Jurkat, Clone E6-1 (cell line): Measurements from ENCODE around the gene COL6A6. TPM values are rescaled to one million over a fixed set of nuclear protein-coding genes. Genes with fewer than 3 reads are reported as not detected.
A peak's percentile ranks its signal among the peaks of the same experiment; 100 is the strongest.

ENCODE experiments used
- DNase-seq: peaks from one replicate; pipeline ENCODE4 v3.0.0-alpha.2; 2011; ENCODE audit warnings: low read depth, low spot score
- H3K4me3 ChIP-seq: 2 replicates; pipeline ENCODE4 v1.5.1; 2011; ENCODE audit warnings: mild to moderate bottlenecking, low read length, control low read depth, moderate library complexity
- polyA plus RNA-seq: library from polyadenylated mRNA; unstranded; fragments of >200 nt; gene quantifications from one replicate; pipeline ENCODE4 v1.2.1, GENCODE V29; 2012; ENCODE audit warnings: missing spikeins; ENCODE audit not compliant: insufficient read length, insufficient read depth

The COL6A6 gene, protein sequence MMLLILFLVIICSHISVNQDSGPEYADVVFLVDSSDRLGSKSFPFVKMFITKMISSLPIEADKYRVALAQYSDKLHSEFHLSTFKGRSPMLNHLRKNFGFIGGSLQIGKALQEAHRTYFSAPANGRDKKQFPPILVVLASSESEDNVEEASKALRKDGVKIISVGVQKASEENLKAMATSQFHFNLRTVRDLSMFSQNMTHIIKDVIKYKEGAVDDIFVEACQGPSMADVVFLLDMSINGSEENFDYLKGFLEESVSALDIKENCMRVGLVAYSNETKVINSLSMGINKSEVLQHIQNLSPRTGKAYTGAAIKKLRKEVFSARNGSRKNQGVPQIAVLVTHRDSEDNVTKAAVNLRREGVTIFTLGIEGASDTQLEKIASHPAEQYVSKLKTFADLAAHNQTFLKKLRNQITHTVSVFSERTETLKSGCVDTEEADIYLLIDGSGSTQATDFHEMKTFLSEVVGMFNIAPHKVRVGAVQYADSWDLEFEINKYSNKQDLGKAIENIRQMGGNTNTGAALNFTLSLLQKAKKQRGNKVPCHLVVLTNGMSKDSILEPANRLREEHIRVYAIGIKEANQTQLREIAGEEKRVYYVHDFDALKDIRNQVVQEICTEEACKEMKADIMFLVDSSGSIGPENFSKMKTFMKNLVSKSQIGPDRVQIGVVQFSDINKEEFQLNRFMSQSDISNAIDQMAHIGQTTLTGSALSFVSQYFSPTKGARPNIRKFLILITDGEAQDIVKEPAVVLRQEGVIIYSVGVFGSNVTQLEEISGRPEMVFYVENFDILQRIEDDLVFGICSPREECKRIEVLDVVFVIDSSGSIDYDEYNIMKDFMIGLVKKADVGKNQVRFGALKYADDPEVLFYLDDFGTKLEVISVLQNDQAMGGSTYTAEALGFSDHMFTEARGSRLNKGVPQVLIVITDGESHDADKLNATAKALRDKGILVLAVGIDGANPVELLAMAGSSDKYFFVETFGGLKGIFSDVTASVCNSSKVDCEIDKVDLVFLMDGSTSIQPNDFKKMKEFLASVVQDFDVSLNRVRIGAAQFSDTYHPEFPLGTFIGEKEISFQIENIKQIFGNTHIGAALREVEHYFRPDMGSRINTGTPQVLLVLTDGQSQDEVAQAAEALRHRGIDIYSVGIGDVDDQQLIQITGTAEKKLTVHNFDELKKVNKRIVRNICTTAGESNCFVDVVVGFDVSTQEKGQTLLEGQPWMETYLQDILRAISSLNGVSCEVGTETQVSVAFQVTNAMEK (N-terminal part only)
- polyA plus RNA-seq = not detected

DNA sequence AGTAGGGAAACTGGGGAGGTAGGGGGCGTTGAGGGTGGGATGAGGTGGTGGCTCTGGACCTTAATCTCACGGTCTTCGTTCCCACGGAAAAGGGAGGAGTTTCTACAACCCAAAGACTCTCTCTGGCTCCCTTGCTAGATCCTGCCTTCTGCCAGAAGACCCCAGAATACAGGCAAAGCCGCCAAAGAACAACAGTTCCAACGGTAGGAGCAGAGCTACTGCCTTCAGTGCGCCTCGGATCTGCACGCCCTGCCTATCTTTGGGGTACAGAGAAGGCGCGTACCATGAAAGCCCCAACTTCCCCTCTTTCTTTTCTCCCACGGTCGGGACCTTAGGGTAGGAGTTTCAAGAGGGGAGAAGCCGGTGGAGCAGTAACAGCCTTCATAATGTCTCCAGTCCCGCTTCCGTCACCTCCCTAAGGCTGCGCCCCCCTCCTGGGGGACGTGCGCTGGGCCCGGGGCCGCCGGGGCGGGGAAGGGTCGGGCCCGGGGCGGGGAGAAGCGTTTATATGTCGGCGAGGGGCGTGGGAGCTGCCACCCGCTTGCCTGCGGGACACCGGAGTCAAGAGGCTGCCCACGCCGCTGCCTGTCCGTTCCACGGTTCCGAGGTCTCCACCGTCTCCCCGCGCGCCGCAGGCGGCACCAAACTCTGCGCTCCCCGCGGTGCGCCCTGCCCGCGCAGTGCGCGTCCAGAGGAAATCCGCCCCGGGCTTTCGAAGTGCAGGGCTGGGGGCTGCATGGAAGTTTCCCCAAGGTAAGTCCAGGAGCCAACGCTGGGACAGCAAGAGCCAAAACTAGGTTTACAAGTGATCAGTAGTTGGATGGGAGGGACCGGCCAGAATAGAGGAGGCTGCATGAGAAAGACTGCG, at the start of gene COL6A6:
TSS of gene COL6A6 (plus strand) at position 533 of the 868 bp plus-strand sequence. CDS start 43,188 bp downstream, outside the sequence.
- H3K4me3 ChIP-seq = no peak within 1 kb of the TSS
- DNase-seq = no peak

DNA sequence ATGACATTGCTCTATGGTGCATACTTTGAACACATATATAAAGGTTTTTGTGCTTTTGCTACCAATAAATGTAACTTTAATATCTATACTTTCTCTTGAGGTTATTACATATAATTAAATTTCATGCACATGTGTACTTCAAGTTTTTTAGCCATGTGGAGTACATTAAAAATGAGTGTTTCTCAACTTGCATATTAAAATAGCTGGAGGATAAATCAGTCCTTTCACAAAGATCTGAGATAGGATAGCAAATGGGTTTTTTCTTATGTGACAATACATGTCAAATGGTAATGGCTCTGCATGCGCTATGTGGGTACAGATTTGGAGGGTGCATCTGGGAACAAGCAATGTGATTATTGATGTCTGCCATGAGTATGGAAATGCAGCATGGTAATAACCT, 48.7 kb upstream of the COL6A6 start:
- no peak for DNase-seq
- H3K4me3 ChIP-seq = no peak overlapping the region

DNA sequence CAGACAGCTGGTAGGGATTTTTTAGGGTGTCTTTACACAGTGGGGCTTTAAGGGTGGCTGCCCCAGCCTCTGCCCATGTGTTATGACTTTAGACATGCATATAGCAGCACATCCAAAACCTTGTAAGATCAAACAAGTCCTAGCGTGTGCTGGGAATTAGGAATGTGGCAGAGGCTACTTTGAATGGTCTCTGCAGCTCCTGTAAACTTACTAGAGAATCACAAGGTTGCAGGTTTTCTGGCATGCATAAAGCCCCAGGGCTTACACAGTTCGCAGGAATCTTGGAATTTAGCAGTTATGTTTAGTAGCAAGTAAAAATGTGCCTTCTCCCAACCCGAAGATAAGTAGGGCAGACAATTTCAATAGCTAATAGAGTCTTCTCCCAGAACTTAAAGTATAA, 46.9 kb upstream of the COL6A6 start:
- no peak for DNase-seq
- H3K4me3 ChIP-seq = no peak overlapping the region

DNA sequence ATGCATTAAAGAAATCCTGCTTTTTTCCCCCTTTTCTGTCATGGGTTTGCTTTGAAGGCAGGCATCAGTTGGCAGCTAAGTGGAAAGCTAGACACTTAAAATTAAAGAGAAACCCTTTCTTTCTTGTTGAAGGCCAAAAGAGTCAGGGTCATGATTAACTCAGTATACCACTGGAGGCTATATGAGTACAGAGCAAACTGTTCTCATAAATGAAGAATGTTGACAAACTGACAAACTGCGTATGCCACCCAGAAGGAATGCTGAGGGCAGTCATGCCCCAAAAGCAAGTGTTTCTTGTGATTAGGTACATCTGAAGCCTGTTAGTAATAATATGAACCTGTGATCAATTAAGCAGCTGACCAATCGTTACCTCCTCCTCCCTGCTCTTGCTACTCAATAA, 43.6 kb upstream of the COL6A6 start:
- no peak for DNase-seq
- H3K4me3 ChIP-seq = no peak overlapping the region

DNA sequence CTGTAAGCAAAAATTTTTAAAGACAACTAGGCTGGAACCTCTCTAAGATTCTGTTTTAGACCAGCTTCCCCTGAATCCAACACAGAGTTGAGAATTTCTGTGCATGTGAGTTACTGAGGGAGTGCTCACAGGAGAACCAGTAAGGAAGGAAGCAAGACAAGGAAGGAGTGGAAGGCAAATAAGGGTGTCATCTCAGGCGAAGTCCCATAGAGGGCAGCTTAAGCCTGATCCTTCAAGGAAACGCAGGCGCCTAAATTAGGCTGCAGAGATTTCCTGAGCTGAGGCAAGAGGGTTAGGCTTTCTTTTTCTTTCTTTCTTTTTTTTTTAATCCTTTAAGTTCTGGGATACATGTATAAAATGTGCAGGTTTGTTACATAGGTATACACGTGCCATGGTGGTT, 36.2 kb upstream of the COL6A6 start:
- peak; percentile 22 for DNase-seq

DNA sequence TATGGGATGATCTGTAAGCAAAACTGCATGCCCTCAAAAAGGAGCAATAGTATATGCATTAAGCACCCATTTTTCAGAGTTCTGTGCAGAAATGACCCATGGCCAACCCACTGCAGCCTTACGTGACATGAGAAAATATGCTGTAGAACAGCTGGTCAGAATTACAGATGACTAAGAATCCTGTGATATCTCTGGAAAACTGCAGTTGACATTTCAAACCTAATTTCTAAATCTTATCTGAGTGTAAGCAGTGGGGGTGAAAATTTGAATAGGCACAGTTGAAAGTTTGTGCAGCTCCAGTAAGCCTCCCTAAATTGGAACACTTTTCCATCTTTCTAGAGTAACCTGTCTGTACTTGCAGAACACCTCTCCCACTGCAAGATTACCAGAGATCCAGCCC, 28.7 kb upstream of the COL6A6 start:
- no peak overlapping the region for H3K4me3 ChIP-seq
- no peak for DNase-seq

More for the DNA sequence above, 36.2 kb upstream of the COL6A6 start:
- H3K4me3 ChIP-seq = no peak overlapping the region

DNA sequence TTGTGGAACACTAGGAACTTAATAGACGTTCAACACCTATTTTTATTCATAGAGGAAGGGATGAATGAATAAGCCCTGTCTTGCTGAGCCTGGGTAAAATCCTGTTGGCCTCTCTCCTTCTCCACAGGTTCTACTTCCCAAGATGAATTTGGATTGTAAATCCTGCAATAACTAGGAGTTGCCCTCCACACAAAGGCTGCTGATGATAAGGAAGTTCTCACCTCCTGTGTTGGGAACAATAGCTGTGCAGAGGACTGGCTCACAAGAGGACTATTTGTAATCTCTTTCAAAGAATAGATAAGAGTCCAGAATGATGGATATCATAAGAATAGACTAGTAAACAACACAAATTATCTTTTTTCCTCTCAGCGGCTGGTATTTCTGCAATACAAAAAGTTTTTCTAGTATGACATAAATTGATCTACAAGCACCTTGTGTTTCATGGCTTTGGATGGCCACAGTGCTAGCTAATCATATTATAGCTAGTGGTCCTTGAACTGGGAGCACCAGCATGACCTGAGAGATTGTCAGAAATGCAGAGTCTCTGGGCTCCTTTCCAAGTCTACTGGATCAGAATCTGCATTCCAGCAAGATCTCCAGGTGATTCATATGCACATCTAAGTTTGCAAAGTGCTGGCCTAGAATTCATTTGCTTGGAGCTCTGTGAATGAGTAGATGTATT, 28.1 kb upstream of the COL6A6 start:
- no peak overlapping the region for H3K4me3 ChIP-seq
- DNase-seq = no peak

DNA sequence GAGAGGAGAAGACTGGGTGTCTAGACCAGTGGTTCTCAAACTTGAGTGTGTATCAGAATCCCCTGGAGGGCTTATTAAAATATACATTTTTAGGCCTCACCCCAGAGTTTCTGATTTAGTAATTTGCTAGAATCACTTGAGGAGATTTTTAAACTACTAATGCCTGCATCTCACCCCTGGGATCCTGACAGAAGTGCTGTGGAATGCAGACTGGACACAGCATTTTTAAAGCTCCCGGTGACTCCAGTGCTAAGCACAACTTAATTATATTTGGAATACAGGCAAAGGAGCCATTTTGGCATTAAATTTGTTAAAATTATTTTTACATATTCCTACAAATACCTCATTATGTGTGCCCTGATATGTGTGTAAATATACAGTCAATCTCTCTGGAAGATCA, 26.7 kb upstream of the COL6A6 start:
- DNase-seq = no peak
- no peak overlapping the region for H3K4me3 ChIP-seq

DNA sequence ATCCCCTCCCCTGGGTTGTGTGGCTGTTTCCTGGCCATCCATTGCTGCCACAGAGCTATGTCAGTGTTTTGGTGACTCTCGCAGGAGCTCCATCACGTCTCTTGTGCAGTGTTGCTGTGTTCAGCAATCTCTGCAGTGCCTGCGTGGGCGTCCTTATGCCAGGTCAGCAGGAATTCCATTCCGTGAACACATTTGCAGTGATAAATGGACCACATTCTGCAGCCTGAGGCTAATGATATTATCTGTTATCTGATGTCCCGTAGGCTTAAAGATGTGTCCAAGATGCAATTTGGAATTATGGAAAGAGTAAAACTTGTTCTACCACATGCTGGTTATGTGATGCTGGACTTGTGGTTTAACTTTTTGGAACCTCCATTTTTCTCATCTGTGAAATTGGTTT, 25.5 kb upstream of the COL6A6 start:
- DNase-seq = no peak
- H3K4me3 ChIP-seq = no peak overlapping the region

DNA sequence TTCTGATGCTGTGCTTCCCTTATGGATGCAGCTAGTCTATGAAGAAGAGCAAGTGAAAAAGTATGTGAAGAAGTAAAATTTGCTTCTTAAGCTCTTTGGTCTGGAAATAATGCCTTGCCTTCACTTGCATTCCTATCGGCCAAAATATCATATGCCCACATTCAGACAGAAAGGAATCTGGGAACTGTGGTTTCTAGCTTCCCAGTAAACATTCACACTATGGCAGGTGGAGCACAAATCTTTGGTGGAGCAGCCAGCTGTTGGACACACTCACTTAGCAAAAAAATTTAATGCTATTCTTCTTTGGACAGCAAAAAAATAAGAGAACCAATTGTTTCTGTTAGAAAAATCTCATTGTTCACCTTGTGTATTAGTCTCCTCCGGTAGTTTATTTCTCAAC, 12.3 kb upstream of the COL6A6 start:
- no peak for DNase-seq
- H3K4me3 ChIP-seq = no peak overlapping the region

DNA sequence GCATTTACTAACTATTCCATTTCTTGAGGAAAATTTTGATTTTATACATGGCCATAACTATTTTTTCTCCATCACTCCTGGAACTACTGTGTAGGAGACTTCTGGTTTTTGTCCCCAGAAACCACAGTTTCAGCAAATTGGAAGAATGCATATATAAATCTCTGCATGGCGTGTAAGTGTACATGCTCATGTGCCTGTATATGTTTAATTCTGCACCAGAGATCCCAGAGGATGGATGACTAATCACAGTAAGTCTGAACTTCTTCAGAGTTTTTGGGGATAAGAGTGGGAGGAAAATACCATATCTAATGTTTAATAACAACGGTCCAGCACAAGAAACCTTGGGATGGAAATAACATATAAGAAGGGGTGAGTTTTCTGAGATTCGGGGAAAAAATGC, 10.9 kb upstream of the COL6A6 start:
- no peak for DNase-seq

DNA sequence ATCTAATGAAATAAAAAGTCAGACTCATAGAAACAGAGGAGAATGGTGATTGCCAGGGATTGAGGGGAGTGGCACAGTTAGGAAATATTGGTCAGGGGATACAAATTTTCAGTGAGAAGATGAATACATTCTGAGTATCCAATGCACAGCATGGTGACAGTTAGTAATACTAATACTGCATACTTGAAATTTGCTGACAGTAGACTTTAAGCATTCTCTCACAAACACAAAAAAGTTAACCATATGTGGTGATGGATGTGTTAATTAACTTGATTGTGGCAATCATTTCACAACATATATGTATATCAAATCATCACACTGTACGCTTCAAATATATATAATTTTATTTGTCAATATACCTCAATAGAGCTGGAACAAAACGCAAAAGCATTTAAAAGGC, 9.2 kb upstream of the COL6A6 start:
- no peak for DNase-seq
- no peak overlapping the region for H3K4me3 ChIP-seq

More for the DNA sequence above, 10.9 kb upstream of the COL6A6 start:
- H3K4me3 ChIP-seq = no peak overlapping the region

DNA sequence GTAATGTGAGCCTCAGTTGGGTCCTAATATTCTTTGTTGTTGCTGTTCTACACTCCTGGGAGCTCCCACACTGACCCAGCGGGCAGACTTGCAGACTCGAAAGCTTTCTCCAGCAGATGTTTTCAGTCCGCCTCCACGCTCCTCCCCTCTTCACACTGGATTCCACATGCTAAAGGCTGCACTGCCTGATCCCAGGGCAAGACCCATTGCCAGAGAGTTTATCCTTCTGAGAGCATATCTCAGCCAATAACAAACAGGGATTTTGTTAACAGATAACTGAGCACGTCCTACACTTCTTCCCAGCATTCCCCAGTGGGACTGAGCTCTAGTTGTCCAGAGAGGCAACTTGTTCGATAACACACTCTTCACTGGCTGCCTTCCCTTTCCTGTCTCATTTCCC, 8.0 kb upstream of the COL6A6 start:
- DNase-seq = no peak
- no peak overlapping the region for H3K4me3 ChIP-seq

DNA sequence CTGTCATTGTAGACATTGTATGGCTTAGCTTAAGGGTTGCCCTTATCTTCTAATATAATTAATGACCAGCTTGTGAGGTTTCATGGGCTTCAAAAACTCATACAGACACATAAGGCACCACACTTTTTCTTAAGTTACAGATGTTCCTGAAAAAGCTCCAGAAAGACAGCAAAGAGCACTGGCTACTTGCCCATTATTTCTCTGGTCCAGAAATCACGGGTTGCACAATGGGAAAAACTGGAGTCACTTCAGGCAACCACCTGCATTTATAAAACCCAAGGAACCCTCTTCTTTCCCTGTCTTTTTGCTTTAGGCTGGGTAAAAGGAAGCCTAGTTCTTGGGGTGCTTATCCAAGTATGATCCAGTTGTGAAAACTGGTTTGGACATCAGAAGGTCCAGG, 2.3 kb upstream of the COL6A6 start:
- H3K4me3 ChIP-seq = no peak overlapping the region
- no peak for DNase-seq

DNA sequence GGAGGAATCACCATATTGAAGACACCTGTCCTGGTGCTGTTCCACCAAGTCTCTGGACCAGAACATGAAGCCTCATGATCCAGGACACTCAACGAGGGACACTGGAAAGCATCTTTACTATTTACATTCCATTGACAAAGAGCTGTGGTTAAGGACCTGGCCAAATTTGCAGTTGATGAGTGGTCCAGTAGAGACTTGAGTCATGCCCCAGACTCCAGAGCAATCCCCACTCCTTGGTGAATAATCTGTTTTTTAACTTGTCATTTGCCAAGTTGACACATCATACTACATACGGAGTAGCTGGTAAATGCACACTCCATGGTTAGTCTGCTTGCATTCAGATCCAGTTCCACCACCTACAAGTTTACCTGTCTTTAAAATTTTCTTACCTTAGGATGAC, 1.2 kb upstream of the COL6A6 start:
- H3K4me3 ChIP-seq = no peak overlapping the region
- DNase-seq = no peak

DNA sequence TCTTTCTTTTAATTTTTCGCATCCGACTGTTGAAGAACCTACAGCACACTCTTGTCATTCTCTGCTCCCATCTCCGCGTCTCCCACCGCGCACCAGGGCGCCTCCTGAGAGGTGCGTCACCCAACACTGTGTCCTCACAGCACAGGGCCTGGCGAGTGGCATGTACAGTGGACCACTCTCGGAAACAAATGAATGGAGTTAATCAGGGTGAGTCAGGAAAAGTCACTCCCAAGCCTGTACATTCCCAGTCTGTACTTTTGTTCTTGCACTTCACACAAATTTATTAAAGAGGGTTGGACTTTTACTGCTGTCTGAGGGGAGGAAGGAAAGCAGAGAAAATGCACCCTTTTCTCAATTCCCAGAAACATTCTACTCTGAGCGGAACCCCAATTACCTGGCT, 625 bp downstream of the COL6A6 start:
- no peak overlapping the region for H3K4me3 ChIP-seq
- DNase-seq = no peak

DNA sequence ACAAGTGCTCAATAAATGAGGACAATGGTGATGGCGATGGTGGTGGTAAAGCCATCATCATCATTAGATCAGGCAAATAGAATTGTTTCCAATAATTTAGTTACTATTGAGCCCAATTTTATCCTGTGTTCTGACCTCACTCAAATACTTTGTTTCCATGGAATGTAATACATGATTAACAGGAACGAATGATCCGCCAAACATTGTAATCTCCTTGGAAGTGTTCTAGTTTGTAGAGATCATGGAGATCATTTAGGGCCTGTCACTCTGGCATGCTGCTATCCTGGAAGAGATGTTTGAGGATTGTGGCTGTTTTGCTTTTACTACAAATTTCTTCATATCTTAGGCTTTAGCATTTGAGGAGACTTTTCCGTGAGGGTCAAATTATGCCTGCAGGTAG, 2.8 kb downstream of the COL6A6 start:
- no peak for DNase-seq
- H3K4me3 ChIP-seq = no peak overlapping the region

DNA sequence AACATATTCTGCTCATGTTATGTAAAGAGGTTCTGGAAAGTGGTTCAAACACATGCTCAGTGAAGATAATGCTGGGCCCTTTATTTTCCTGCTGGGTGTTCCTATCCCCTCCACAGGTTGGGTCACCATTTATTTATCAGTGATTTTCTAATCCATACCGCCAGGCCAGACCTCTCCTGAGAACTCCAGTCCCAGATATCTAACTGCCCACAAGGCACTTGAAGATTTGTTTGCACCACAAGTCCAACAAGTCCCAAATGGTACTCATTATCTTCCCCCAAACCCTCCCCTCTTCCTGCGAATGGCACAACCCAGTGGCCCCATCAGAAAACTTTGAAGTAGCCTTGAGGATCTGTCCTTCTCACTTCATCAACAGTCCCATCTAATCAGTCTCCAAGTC, 5.4 kb downstream of the COL6A6 start:
- DNase-seq = no peak
- no peak overlapping the region for H3K4me3 ChIP-seq
